ENCODE results near the gene LARGE2. TPM values are rescaled to one million over a fixed set of nuclear protein-coding genes. Genes with fewer than 3 reads are reported as not detected.

LARGE2 gene
- total and polyA plus RNA-seq, 4 donors, result 2.4 to 18.4 (median 14.5) TPM

GRCh38 chr11:45932217-45932616 is 9.8 kb downstream of the LARGE2 start:
- H3K9ac ChIP-seq (ENCODE audit: insufficient read depth in 1 of 2, low read length in 2 of 2), result no peak overlapping the region
- DNase-seq (no peak), ATAC-seq (ENCODE audit: insufficient read depth, low FRiP score) (no peak)
- no peak overlapping the region for H3K27ac ChIP-seq (ENCODE audit: low read depth in 1 of 2, low read length in 1 of 2)
- no peak overlapping the region for H3K4me3 ChIP-seq
- TF ChIP-seq CTCF (IDR thresholded peaks at IDR 0.05; ENCODE audit: control extremely low read depth, extremely low read depth), result no peak
- peaks cover 6 to 36% (median 12%) of the 10 kb centered on the region in 4 donors for H3K36me3 ChIP-seq (ENCODE audit: control insufficient read depth in 4 of 4, insufficient read depth in 4 of 4, low read length in 4 of 4)
- no peaks in the 10 kb centered on the region for H3K27me3 ChIP-seq (ENCODE audit: control insufficient read depth in 3 of 3, insufficient read depth in 3 of 3, low read length in 2 of 3)
- 90 to 94% methylated on average over 8 of the region's 8 CpGs for WGBS, 2 donors
- H3K4me1 ChIP-seq (ENCODE audit: control insufficient read depth in 5 of 5, insufficient read depth in 5 of 5, low read length in 5 of 5), result peaks cover 0 to 6% (median 0%) of the 10 kb centered on the region in 5 donors
- H3K9me3 ChIP-seq (ENCODE audit: control insufficient read depth in 4 of 4, insufficient read depth in 3 of 4, low read length in 3 of 4), result no peaks in the 10 kb centered on the region

GRCh38 chr11:45933131-45933831 is 10.8 kb downstream of the LARGE2 start:
- peaks cover 6 to 39% (median 13%) of the 10 kb centered on the region in 4 donors for H3K36me3 ChIP-seq (ENCODE audit: control insufficient read depth in 4 of 4, insufficient read depth in 4 of 4, low read length in 4 of 4)
- no peak overlapping the region for H3K27ac ChIP-seq (ENCODE audit: low read depth in 1 of 2, low read length in 1 of 2)
- TF ChIP-seq CTCF (IDR thresholded peaks at IDR 0.05; ENCODE audit: control extremely low read depth, extremely low read depth), result no peak
- H3K9ac ChIP-seq (ENCODE audit: insufficient read depth in 1 of 2, low read length in 2 of 2), result no peak overlapping the region
- ATAC-seq (ENCODE audit: insufficient read depth, low FRiP score) (no peak), DNase-seq (no peak)
- no peaks in the 10 kb centered on the region for H3K27me3 ChIP-seq (ENCODE audit: control insufficient read depth in 3 of 3, insufficient read depth in 3 of 3, low read length in 2 of 3)
- H3K4me3 ChIP-seq, result no peak overlapping the region
- WGBS, 2 donors, result 58 to 67% methylated on average over 15 of the region's 15 CpGs
- no peaks in the 10 kb centered on the region for H3K9me3 ChIP-seq (ENCODE audit: control insufficient read depth in 4 of 4, insufficient read depth in 3 of 4, low read length in 3 of 4)
- peaks cover 0 to 6% (median 0%) of the 10 kb centered on the region in 5 donors for H3K4me1 ChIP-seq (ENCODE audit: control insufficient read depth in 5 of 5, insufficient read depth in 5 of 5, low read length in 5 of 5)

- WGBS, 2 donors, result 91 to 92% methylated on average over 21 of the region's 21 CpGs
- Histone ChIP-seq H3K4me3 (no peak overlapping the region), H3K36me3 (ENCODE audit: control insufficient read depth in 4 of 4, insufficient read depth in 4 of 4, low read length in 4 of 4) (peaks cover 6 to 39% (median 13%) of the 10 kb centered on the region in 4 donors), H3K27ac (ENCODE audit: low read depth in 1 of 2, low read length in 1 of 2) (no peak overlapping the region), H3K27me3 (ENCODE audit: control insufficient read depth in 3 of 3, insufficient read depth in 3 of 3, low read length in 2 of 3) (no peaks in the 10 kb centered on the region), H3K4me1 (ENCODE audit: control insufficient read depth in 5 of 5, insufficient read depth in 5 of 5, low read length in 5 of 5) (peaks cover 0 to 6% (median 0%) of the 10 kb centered on the region in 5 donors), H3K9ac (ENCODE audit: insufficient read depth in 1 of 2, low read length in 2 of 2) (no peak overlapping the region), H3K9me3 (ENCODE audit: control insufficient read depth in 4 of 4, insufficient read depth in 3 of 4, low read length in 3 of 4) (no peaks in the 10 kb centered on the region)
- ATAC-seq (ENCODE audit: insufficient read depth, low FRiP score), result no peak
- no peak for TF ChIP-seq CTCF (IDR thresholded peaks at IDR 0.05; ENCODE audit: control extremely low read depth, extremely low read depth)
- no peak for DNase-seq
Observed at GRCh38 chr11:45933846-45934579, 11.6 kb downstream of the LARGE2 start.

All from lung (tissue), 12 donors.